GM12878 (cell line): ENCODE measurements around the gene UNCX. TPM values are rescaled to one million over a fixed set of nuclear protein-coding genes. Genes with fewer than 3 reads are reported as not detected.

Experiments
- polyA plus RNA-seq, 11 experiments: library from polyadenylated mRNA; depleted of rRNA in 4 of 11; unstranded in 6 of 11; stranded (reverse) in 5 of 11; fragments of >200 nt; fragmentation: Nextera tagmentation in 4 of 11; fragmentation: Illumina TruSeq in 1 of 11; extraction: Ambion mirVana in 4 of 11; extraction: Trizol in 1 of 11; gene quantifications; 1 replicate in 1 of 11; 2 replicates in 10 of 11; pipeline versions ENCODE4 v1.2.1 to v1.2.3, GENCODE V29; 2011 to 2016; ENCODE audit warnings: inconsistent platforms in 2 of 11, missing spikeins in 2 of 11, low read depth in 1 of 11
- total RNA-seq, 4 experiments: library from RNA; depleted of rRNA in 3 of 4; stranded (reverse); fragments of >200 nt in 3 of 4; fragmentation: Illumina TruSeq in 1 of 4; extraction: Trizol in 1 of 4; gene quantifications; 2 replicates each; pipeline versions ENCODE4 v1.2.1 to v1.2.3, GENCODE V29; 2013 to 2021

UNCX gene
- total and polyA plus RNA-seq, 10 of the 15 experiments (the other 5 are each of a cell fraction or from before 2014, with no cell fraction given), result not detected

Other genes starting within 250 kb of the UNCX start
- not detected in 2 replicates for gene CYP2W1, start 249.7 kb upstream of the UNCX start, total RNA-seq (2014; rRNA removed)
- gene CYP2W1, start 249.7 kb upstream of the UNCX start, total RNA-seq (2014; rRNA removed; fragmentation: Illumina TruSeq; extraction: Trizol), result not detected in 2 replicates
- gene CYP2W1, start 249.7 kb upstream of the UNCX start, total RNA-seq (2021), result not detected in 2 replicates
- gene CYP2W1, start 249.7 kb upstream of the UNCX start, polyA plus RNA-seq (2011; rRNA removed), result not detected in 2 replicates
- gene CYP2W1, start 249.7 kb upstream of the UNCX start, polyA plus RNA-seq (2014; fragmentation: Illumina TruSeq; extraction: Trizol), result not detected in 2 replicates
- not detected for gene CYP2W1, start 249.7 kb upstream of the UNCX start, polyA plus RNA-seq (2014; fragmentation: Nextera tagmentation; extraction: Ambion mirVana)
- gene CYP2W1, start 249.7 kb upstream of the UNCX start, polyA plus RNA-seq (2014; rRNA removed), result not detected in 2 replicates
- gene CYP2W1, start 249.7 kb upstream of the UNCX start, polyA plus RNA-seq (2016; fragmentation: Nextera tagmentation; extraction: Ambion mirVana), result not detected
- 0.65 and 0.68 TPM in 2 replicates for gene GPR146, start 188.3 kb upstream of the UNCX start, total RNA-seq (2014; rRNA removed)
- gene GPR146, start 188.3 kb upstream of the UNCX start, total RNA-seq (2014; rRNA removed; fragmentation: Illumina TruSeq; extraction: Trizol), result 0.36 and 0.92 TPM in 2 replicates
- 0.51 and 1.1 TPM in 2 replicates for gene GPR146, start 188.3 kb upstream of the UNCX start, total RNA-seq (2021)
- gene GPR146, start 188.3 kb upstream of the UNCX start, polyA plus RNA-seq (2011; rRNA removed), result 9.0 and 12.0 TPM in 2 replicates
- 0.19 TPM in 1 of 2 replicates, not detected in the other for gene GPR146, start 188.3 kb upstream of the UNCX start, polyA plus RNA-seq (2014; fragmentation: Illumina TruSeq; extraction: Trizol)
- gene GPR146, start 188.3 kb upstream of the UNCX start, polyA plus RNA-seq (2014; fragmentation: Nextera tagmentation; extraction: Ambion mirVana), result not detected
- 0.50 and 0.80 TPM in 2 replicates for gene GPR146, start 188.3 kb upstream of the UNCX start, polyA plus RNA-seq (2014; rRNA removed)
- 1 to 10 TPM in 1 of 2 experiments, under 1 TPM in 1; 0.56 to 1.0 TPM for gene GPR146, start 188.3 kb upstream of the UNCX start, polyA plus RNA-seq (2016; fragmentation: Nextera tagmentation; extraction: Ambion mirVana)
- gene GPER1, start 144.8 kb upstream of the UNCX start, total RNA-seq (2014; rRNA removed), result 5.3 and 5.5 TPM in 2 replicates
- gene GPER1, start 144.8 kb upstream of the UNCX start, total RNA-seq (2014; rRNA removed; fragmentation: Illumina TruSeq; extraction: Trizol), result 1.8 and 2.2 TPM in 2 replicates
- 6.3 and 7.7 TPM in 2 replicates for gene GPER1, start 144.8 kb upstream of the UNCX start, total RNA-seq (2021)
- 1.3 and 1.9 TPM in 2 replicates for gene GPER1, start 144.8 kb upstream of the UNCX start, polyA plus RNA-seq (2011; rRNA removed)
- 0.73 and 1.4 TPM in 2 replicates for gene GPER1, start 144.8 kb upstream of the UNCX start, polyA plus RNA-seq (2014; fragmentation: Illumina TruSeq; extraction: Trizol)
- gene GPER1, start 144.8 kb upstream of the UNCX start, polyA plus RNA-seq (2014; fragmentation: Nextera tagmentation; extraction: Ambion mirVana), result under 1 TPM; 0.03 to 0.73 TPM
- 6.5 TPM in 2 replicates for gene GPER1, start 144.8 kb upstream of the UNCX start, polyA plus RNA-seq (2014; rRNA removed)
- gene GPER1, start 144.8 kb upstream of the UNCX start, polyA plus RNA-seq (2016; fragmentation: Nextera tagmentation; extraction: Ambion mirVana), result 1 to 10 TPM; 3.0 to 5.2 TPM
- 15.4 and 19.4 TPM in 2 replicates for gene ZFAND2A, start 72.7 kb upstream of the UNCX start, total RNA-seq (2014; rRNA removed)
- gene ZFAND2A, start 72.7 kb upstream of the UNCX start, total RNA-seq (2014; rRNA removed; fragmentation: Illumina TruSeq; extraction: Trizol), result 16.0 and 17.6 TPM in 2 replicates
- gene ZFAND2A, start 72.7 kb upstream of the UNCX start, total RNA-seq (2021), result 14.8 and 16.7 TPM in 2 replicates
- 30.8 and 32.5 TPM in 2 replicates for gene ZFAND2A, start 72.7 kb upstream of the UNCX start, polyA plus RNA-seq (2011; rRNA removed)
- gene ZFAND2A, start 72.7 kb upstream of the UNCX start, polyA plus RNA-seq (2014; fragmentation: Illumina TruSeq; extraction: Trizol), result 14.1 and 17.2 TPM in 2 replicates
- 10 to 100 TPM; 34.9 to 39.9 TPM for gene ZFAND2A, start 72.7 kb upstream of the UNCX start, polyA plus RNA-seq (2014; fragmentation: Nextera tagmentation; extraction: Ambion mirVana)
- gene ZFAND2A, start 72.7 kb upstream of the UNCX start, polyA plus RNA-seq (2014; rRNA removed), result 19.8 and 23.1 TPM in 2 replicates
- 10 to 100 TPM; 21.7 to 23.1 TPM for gene ZFAND2A, start 72.7 kb upstream of the UNCX start, polyA plus RNA-seq (2016; fragmentation: Nextera tagmentation; extraction: Ambion mirVana)
- gene MICALL2, start 226.6 kb downstream of the UNCX start, total RNA-seq (2014; rRNA removed), result 0.11 and 1.1 TPM in 2 replicates
- gene MICALL2, start 226.6 kb downstream of the UNCX start, total RNA-seq (2014; rRNA removed; fragmentation: Illumina TruSeq; extraction: Trizol), result 0.04 and 0.09 TPM in 2 replicates
- 0.72 and 1.7 TPM in 2 replicates for gene MICALL2, start 226.6 kb downstream of the UNCX start, total RNA-seq (2021)
- 0.29 and 0.37 TPM in 2 replicates for gene MICALL2, start 226.6 kb downstream of the UNCX start, polyA plus RNA-seq (2011; rRNA removed)
- gene MICALL2, start 226.6 kb downstream of the UNCX start, polyA plus RNA-seq (2014; fragmentation: Illumina TruSeq; extraction: Trizol), result not detected in 2 replicates
- gene MICALL2, start 226.6 kb downstream of the UNCX start, polyA plus RNA-seq (2014; fragmentation: Nextera tagmentation; extraction: Ambion mirVana), result not detected
- gene MICALL2, start 226.6 kb downstream of the UNCX start, polyA plus RNA-seq (2014; rRNA removed), result 0.83 and 1.3 TPM in 2 replicates
- 1 to 10 TPM in 1 of 2 experiments, under 1 TPM in 1; 0.39 to 1.1 TPM for gene MICALL2, start 226.6 kb downstream of the UNCX start, polyA plus RNA-seq (2016; fragmentation: Nextera tagmentation; extraction: Ambion mirVana)